ENCODE measurements around the gene EED.

- TF ChIP-seq EP300 (IDR thresholded peaks at IDR 0.05; ENCODE audit: borderline replicate concordance) = no peak
- no peak for TF ChIP-seq TAF1 (IDR thresholded peaks at IDR 0.05; ENCODE audit: low read depth)
- no peak for TF ChIP-seq YY1 (IDR thresholded peaks at IDR 0.05; ENCODE audit: low read depth)
- TF ChIP-seq REST (IDR thresholded peaks at IDR 0.05; ENCODE audit: low read depth) = no peak
- TF ChIP-seq MAX (IDR thresholded peaks at IDR 0.05) = no peak
- TF ChIP-seq EGR1 (IDR thresholded peaks at IDR 0.05) = no peak
- TF ChIP-seq CREB1 (IDR thresholded peaks at IDR 0.05; ENCODE audit: low read depth) = no peak
Observed at GRCh38 chr11:86228269-86229038, 16.1 kb upstream of the EED start.
